ENCODE measurements around the gene RBM3.

DNA sequence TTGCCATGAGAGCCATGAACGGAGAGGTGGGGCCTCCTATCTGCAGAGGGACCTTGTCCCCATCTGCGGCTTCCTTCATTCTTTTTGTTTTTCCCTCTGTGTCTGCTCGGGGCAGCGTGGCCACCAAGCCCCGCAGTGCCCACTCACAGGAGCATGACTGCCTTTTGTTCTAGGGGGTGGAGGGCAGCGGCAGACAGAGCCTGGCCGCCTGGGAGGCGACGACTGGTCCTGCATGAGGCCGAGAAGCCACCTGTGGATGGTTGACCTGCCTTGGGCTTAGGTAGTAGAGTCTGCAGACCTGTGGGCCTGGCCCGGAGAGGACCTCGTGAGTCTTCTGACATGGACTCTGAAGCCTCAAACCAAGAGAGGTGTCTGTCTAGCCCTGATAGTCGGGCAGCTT lies 1.4 kb downstream of the RBM3 start:
- TF ChIP-seq, protein P1, sequence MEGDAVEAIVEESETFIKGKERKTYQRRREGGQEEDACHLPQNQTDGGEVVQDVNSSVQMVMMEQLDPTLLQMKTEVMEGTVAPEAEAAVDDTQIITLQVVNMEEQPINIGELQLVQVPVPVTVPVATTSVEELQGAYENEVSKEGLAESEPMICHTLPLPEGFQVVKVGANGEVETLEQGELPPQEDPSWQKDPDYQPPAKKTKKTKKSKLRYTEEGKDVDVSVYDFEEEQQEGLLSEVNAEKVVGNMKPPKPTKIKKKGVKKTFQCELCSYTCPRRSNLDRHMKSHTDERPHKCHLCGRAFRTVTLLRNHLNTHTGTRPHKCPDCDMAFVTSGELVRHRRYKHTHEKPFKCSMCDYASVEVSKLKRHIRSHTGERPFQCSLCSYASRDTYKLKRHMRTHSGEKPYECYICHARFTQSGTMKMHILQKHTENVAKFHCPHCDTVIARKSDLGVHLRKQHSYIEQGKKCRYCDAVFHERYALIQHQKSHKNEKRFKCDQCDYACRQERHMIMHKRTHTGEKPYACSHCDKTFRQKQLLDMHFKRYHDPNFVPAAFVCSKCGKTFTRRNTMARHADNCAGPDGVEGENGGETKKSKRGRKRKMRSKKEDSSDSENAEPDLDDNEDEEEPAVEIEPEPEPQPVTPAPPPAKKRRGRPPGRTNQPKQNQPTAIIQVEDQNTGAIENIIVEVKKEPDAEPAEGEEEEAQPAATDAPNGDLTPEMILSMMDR (conservative IDR thresholded peaks at IDR 0.05), result no peak
- no peak for TF ChIP-seq ZFX (IDR thresholded peaks at IDR 0.05)

All from C4-2B (cell line).